ENCODE measurements around the gene ARSJ. TPM values are rescaled to one million over a fixed set of nuclear protein-coding genes. Genes with fewer than 3 reads are reported as not detected.

The ARSJ gene
- total RNA-seq, 1 experiment from 2014 or later = 43.9 TPM

GRCh38 chr4:114025176-114025777 is 45.8 kb upstream of the ARSJ start:
- in situ Hi-C loops (cut with HindIII; ENCODE audit: low pct_unique_long_range_greater_than_20kb, low sequenced_read_pairs) = no loop called here
- CTCF ChIA-PET = no interaction called here
- no TSS peak for BruUV-seq (replicated peaks)

GRCh38 chr4:114021451-114021850 is 42.0 kb upstream of the ARSJ start:
- Histone ChIP-seq H3K27ac (ENCODE audit: low read length) (no peak overlapping the region), H3K27me3 (ENCODE audit: control insufficient read depth, insufficient read depth, low read length) (no peaks in the 10 kb centered on the region), H3K4me1 (ENCODE audit: control insufficient read depth, insufficient read depth, low read length) (no peaks in the 10 kb centered on the region), H3K9me3 (ENCODE audit: control insufficient read depth, insufficient read depth, low read depth, low read length) (no peaks in the 10 kb centered on the region), H3K36me3 (ENCODE audit: control insufficient read depth, insufficient read depth, low read length) (no peaks in the 10 kb centered on the region), H3K4me3 (ENCODE audit: low read depth in 2 of 2, low read length in 2 of 2) (no peak overlapping the region)
- ChIA-PET POLR2A (no interaction called here), CTCF (no interaction called here)
- DNase-seq (ENCODE audit: low read depth, low spot score) (no peak), ATAC-seq (no peak)
- intact Hi-C loops (cut with micrococcal nuclease; ENCODE audit: unreplicated experiment) = no loop called here
- in situ Hi-C loops (cut with HindIII; ENCODE audit: low pct_unique_long_range_greater_than_20kb, low sequenced_read_pairs) = no loop called here
- no TSS peak for BruUV-seq (replicated peaks)
- TF ChIP-seq SIN3A (IDR thresholded peaks at IDR 0.05; ENCODE audit: borderline replicate concordance, insufficient read depth, low read depth, low read length) (no peak), CTCF (IDR thresholded peaks at IDR 0.05) (no peak), POLR2AphosphoS5 (IDR thresholded peaks at IDR 0.05; ENCODE audit: low read depth, low read length) (no peak), REST (IDR thresholded peaks at IDR 0.05; ENCODE audit: insufficient read depth in 1 of 2, low read depth in 2 of 2, low read length in 1 of 2) (no peak), TCF7L2 (IDR thresholded peaks at IDR 0.05; ENCODE audit: low read depth, low read length) (no peak)

More at GRCh38 chr4:114025176-114025777, 45.8 kb upstream of the ARSJ start:
- no peaks in the 10 kb centered on the region for H3K4me1 ChIP-seq (ENCODE audit: control insufficient read depth, insufficient read depth, low read length)
- no peaks in the 10 kb centered on the region for H3K9me3 ChIP-seq (ENCODE audit: control insufficient read depth, insufficient read depth, low read depth, low read length)
- no peaks in the 10 kb centered on the region for H3K36me3 ChIP-seq (ENCODE audit: control insufficient read depth, insufficient read depth, low read length)
- H3K27me3 ChIP-seq (ENCODE audit: control insufficient read depth, insufficient read depth, low read length) = no peaks in the 10 kb centered on the region
- POLR2A ChIA-PET = no interaction called here
- ATAC-seq (no peak), DNase-seq (ENCODE audit: low read depth, low spot score) (no peak)
- H3K4me3 ChIP-seq (ENCODE audit: low read depth in 2 of 2, low read length in 2 of 2) = no peak overlapping the region
- H3K27ac ChIP-seq (ENCODE audit: low read length) = no peak overlapping the region
- no peak for TF ChIP-seq SIN3A (IDR thresholded peaks at IDR 0.05; ENCODE audit: borderline replicate concordance, insufficient read depth, low read depth, low read length)
- TF ChIP-seq POLR2AphosphoS5 (IDR thresholded peaks at IDR 0.05; ENCODE audit: low read depth, low read length) = no peak
- no peak for TF ChIP-seq REST (IDR thresholded peaks at IDR 0.05; ENCODE audit: insufficient read depth in 1 of 2, low read depth in 2 of 2, low read length in 1 of 2)
- no peak for TF ChIP-seq TCF7L2 (IDR thresholded peaks at IDR 0.05; ENCODE audit: low read depth, low read length)
- TF ChIP-seq CTCF (IDR thresholded peaks at IDR 0.05) = no peak
- intact Hi-C loops (cut with micrococcal nuclease; ENCODE audit: unreplicated experiment) = no loop called here

Data from Panc1 (cell line).